GM12801 (cell line): ENCODE results near the gene AHCY.

Experiments used
- CTCF ChIP-seq: IDR thresholded peaks from one replicate; pipeline ENCODE4 v1.5.1; 2011; ENCODE audit warnings: control low read depth; ENCODE audit not compliant: insufficient read length; ENCODE audit errors: extremely low read depth

Gene AHCY

GRCh38 chr20:34337544-34337943 lies 34.4 kb upstream of the AHCY start:
- TF ChIP-seq CTCF, result no peak

GRCh38 chr20:34334654-34335407 lies 31.7 kb upstream of the AHCY start:
- TF ChIP-seq CTCF, result no peak

GRCh38 chr20:34333786-34334185 lies 30.6 kb upstream of the AHCY start:
- no peak for TF ChIP-seq CTCF

GRCh38 chr20:34332262-34332920 lies 29.2 kb upstream of the AHCY start:
- no peak for TF ChIP-seq CTCF

- no peak for TF ChIP-seq CTCF
Measured at GRCh38 chr20:34331838-34332237, 28.7 kb upstream of the AHCY start.

GRCh38 chr20:34328928-34329677 lies 25.9 kb upstream of the AHCY start:
- no peak for TF ChIP-seq CTCF

GRCh38 chr20:34324541-34324940 lies 21.4 kb upstream of the AHCY start:
- no peak for TF ChIP-seq CTCF
